WTC11 (cell line): Measurements from ENCODE around the gene MYO18A. TPM values are rescaled to one million over a fixed set of nuclear protein-coding genes. Genes with fewer than 3 reads are reported as not detected.

Source experiments
- ATAC-seq: fragments of 200-7000 bp; cut with Tn5 transposase; 2 replicates; pipeline ENCODE4 v1.10.0; 2021; ENCODE audit warnings: mild to moderate bottlenecking, moderate library complexity
- CTCF ChIA-PET: fragments of 300-600 bp; sonication (Branson Sonifier 250); formaldehyde crosslinking; loops from one replicate; lab custom pipeline; 2021; ENCODE audit warnings: antibody characterized with exemption; lab: Charles Lee
- POLR2A ChIA-PET: fragments of 350-600 bp; sonication (Branson Sonifier 250); formaldehyde crosslinking; loops from one replicate; lab custom pipeline; 2021; ENCODE audit warnings: antibody characterized with exemption; lab: Charles Lee
- DNase-seq: peaks from one replicate; pipeline ENCODE4 v3.0.0; 2021; ENCODE audit warnings: low spot score
- H3K27ac Mint-ChIP-seq: 2 replicates; pipeline ENCODE4 v1.8.0; 2021; ENCODE audit warnings: mixed read lengths
- H3K27me3 Mint-ChIP-seq: 2 replicates; pipeline ENCODE4 v1.8.0; 2021; ENCODE audit warnings: low read depth, mild to moderate bottlenecking, moderate library complexity, mixed read lengths
- H3K36me3 Mint-ChIP-seq: 2 replicates; pipeline ENCODE4 v1.8.0; 2021; ENCODE audit warnings: mixed read lengths
- H3K4me1 Mint-ChIP-seq: 2 replicates; pipeline ENCODE4 v1.8.0; 2022; ENCODE audit warnings: mixed read lengths
- H3K4me3 Mint-ChIP-seq: 2 replicates; pipeline ENCODE4 v1.8.0; 2021; ENCODE audit warnings: mild to moderate bottlenecking, moderate library complexity, mixed read lengths
- H3K9me3 Mint-ChIP-seq: 2 replicates; pipeline ENCODE4 v1.8.0; 2021; ENCODE audit warnings: mixed read lengths
- EMX1 ChIP-seq: fragments of 250-450 bp; sonication (Bioruptor Pico); IDR thresholded peaks from 2 replicates; pipeline ENCODE4 v1.8.0; 2021; ENCODE audit warnings: mild to moderate bottlenecking
- GRHL2 ChIP-seq: fragments of 250-450 bp; sonication (Bioruptor Pico); IDR thresholded peaks from 2 replicates; pipeline ENCODE4 v1.8.0; 2022; ENCODE audit warnings: mild to moderate bottlenecking, moderate library complexity; ENCODE audit not compliant: insufficient replicate concordance, severe bottlenecking
- IRF2 ChIP-seq: sonication (generic); formaldehyde crosslinking; IDR thresholded peaks from 2 replicates; pipeline ENCODE4 v1.8.0; 2022; ENCODE audit warnings: low read depth, missing genetic modification reagents, borderline replicate concordance
- NFE2L1 ChIP-seq: sonication (generic); formaldehyde crosslinking; IDR thresholded peaks from 2 replicates; pipeline ENCODE4 v1.8.1; 2023; ENCODE audit warnings: missing genetic modification reagents
- TP53 ChIP-seq: sonication (generic); formaldehyde crosslinking; IDR thresholded peaks from 2 replicates; pipeline ENCODE4 v1.8.1; 2023; ENCODE audit warnings: mild to moderate bottlenecking, missing genetic modification reagents
- ZNF263 ChIP-seq: sonication (generic); formaldehyde crosslinking; IDR thresholded peaks from 2 replicates; pipeline ENCODE4 v1.8.1; 2022; ENCODE audit warnings: low read depth, mild to moderate bottlenecking, moderate library complexity, missing genetic modification reagents
- total RNA-seq: library from RNA; stranded (reverse); gene quantifications from 3 replicates; pipeline ENCODE4 v1.2.3, GENCODE V29; 2021
- TF ChIP-seq, protein P1 (sequence below): sonication (generic); formaldehyde crosslinking; conservative IDR thresholded peaks from 2 replicates; pipeline ENCODE4 v1.8.1; 2023; ENCODE audit warnings: mild to moderate bottlenecking, low read depth, missing genetic modification reagents, moderate library complexity
- TF ChIP-seq, protein P2 (sequence below): fragments of 250-450 bp; sonication (Bioruptor Pico); IDR thresholded peaks from 2 replicates; pipeline ENCODE4 v1.9.0; 2021; ENCODE audit warnings: mild to moderate bottlenecking, borderline replicate concordance
- TF ChIP-seq, protein P3 (sequence below): sonication (generic); formaldehyde crosslinking; IDR thresholded peaks from 2 replicates; pipeline ENCODE4 v1.8.0; 2023; ENCODE audit warnings: mild to moderate bottlenecking, missing genetic modification reagents
- TF ChIP-seq, protein P4 (sequence below): sonication (generic); formaldehyde crosslinking; IDR thresholded peaks from 2 replicates; pipeline ENCODE4 v1.8.1; 2022; ENCODE audit warnings: mild to moderate bottlenecking, moderate library complexity, missing genetic modification reagents
- TF ChIP-seq, protein P5 (sequence below): sonication (generic); formaldehyde crosslinking; IDR thresholded peaks from 2 replicates; pipeline ENCODE4 v1.8.0; 2022; ENCODE audit warnings: mild to moderate bottlenecking, missing genetic modification reagents

Gene MYO18A
- total RNA-seq, 1 experiment from 2014 or later: 54.9 TPM

DNA sequence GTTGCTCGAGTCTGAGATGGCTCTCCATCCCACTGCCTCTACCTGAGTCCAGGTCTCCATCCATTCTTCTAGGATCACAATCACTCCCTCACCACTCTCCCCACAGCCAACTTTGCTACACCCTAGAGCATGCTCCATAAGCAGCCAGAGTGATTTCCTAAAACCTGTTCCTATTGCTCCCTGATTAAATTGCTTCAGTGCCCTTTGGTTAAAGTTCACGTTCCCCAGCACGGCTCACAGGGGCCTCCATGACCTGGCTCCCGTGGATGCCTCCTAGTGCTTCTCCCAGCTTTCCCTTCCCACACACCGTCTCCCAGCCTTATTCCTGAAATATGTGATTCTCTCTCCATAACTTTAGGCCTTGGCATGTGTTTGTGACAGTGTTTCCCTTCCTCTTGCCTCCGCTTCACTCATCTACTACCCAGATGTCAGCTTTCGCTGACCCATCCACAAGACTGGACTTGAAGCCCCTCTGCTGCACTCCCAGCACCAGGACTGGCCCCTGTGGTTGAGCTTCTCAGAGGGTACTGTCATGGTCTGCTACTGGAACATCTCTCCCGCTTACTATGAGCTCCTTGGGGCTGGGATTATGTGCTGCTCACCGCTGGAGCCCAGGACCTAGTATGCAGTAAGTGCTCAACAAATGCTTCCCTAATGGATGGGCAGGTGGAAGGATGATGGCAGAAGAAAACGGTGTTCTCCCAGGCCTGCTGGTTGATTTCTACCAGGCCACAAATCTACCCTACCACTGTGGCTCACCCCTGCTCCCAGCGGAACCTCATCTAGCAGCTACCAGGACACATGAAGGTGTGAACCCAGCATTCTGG, 17.9 kb downstream of the MYO18A start (continued):
- TF ChIP-seq, protein P1, sequence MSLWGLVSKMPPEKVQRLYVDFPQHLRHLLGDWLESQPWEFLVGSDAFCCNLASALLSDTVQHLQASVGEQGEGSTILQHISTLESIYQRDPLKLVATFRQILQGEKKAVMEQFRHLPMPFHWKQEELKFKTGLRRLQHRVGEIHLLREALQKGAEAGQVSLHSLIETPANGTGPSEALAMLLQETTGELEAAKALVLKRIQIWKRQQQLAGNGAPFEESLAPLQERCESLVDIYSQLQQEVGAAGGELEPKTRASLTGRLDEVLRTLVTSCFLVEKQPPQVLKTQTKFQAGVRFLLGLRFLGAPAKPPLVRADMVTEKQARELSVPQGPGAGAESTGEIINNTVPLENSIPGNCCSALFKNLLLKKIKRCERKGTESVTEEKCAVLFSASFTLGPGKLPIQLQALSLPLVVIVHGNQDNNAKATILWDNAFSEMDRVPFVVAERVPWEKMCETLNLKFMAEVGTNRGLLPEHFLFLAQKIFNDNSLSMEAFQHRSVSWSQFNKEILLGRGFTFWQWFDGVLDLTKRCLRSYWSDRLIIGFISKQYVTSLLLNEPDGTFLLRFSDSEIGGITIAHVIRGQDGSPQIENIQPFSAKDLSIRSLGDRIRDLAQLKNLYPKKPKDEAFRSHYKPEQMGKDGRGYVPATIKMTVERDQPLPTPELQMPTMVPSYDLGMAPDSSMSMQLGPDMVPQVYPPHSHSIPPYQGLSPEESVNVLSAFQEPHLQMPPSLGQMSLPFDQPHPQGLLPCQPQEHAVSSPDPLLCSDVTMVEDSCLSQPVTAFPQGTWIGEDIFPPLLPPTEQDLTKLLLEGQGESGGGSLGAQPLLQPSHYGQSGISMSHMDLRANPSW (CRISPR knock-in tag): no peak
- TF ChIP-seq IRF2: no peak
- TF ChIP-seq, protein P2, sequence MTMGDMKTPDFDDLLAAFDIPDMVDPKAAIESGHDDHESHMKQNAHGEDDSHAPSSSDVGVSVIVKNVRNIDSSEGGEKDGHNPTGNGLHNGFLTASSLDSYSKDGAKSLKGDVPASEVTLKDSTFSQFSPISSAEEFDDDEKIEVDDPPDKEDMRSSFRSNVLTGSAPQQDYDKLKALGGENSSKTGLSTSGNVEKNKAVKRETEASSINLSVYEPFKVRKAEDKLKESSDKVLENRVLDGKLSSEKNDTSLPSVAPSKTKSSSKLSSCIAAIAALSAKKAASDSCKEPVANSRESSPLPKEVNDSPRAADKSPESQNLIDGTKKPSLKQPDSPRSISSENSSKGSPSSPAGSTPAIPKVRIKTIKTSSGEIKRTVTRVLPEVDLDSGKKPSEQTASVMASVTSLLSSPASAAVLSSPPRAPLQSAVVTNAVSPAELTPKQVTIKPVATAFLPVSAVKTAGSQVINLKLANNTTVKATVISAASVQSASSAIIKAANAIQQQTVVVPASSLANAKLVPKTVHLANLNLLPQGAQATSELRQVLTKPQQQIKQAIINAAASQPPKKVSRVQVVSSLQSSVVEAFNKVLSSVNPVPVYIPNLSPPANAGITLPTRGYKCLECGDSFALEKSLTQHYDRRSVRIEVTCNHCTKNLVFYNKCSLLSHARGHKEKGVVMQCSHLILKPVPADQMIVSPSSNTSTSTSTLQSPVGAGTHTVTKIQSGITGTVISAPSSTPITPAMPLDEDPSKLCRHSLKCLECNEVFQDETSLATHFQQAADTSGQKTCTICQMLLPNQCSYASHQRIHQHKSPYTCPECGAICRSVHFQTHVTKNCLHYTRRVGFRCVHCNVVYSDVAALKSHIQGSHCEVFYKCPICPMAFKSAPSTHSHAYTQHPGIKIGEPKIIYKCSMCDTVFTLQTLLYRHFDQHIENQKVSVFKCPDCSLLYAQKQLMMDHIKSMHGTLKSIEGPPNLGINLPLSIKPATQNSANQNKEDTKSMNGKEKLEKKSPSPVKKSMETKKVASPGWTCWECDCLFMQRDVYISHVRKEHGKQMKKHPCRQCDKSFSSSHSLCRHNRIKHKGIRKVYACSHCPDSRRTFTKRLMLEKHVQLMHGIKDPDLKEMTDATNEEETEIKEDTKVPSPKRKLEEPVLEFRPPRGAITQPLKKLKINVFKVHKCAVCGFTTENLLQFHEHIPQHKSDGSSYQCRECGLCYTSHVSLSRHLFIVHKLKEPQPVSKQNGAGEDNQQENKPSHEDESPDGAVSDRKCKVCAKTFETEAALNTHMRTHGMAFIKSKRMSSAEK: no peak
- TF ChIP-seq EMX1 (CRISPR knock-in tag): no peak

DNA sequence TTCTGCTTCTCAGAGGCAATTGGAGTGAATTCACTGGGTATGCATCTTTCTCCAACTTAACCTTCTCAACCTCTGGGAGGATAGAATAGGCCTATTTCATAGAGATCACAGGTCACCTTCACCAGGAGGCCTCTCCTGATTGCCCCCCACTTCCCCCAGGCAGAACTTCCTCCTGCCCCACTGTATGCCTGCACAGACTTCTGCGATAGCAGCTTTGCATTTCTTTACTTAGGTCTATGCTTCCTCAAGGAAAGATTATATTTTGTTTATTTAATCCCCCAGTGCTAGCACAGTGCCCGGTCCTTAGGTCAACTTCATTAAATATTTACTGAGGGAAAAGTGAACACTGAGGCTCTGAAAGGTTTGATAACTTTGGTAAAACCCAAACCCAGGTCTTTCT, 19.9 kb downstream of the MYO18A start:
- POLR2A ChIA-PET: no interaction called here
- H3K9me3 Mint-ChIP-seq: no peaks in the 10 kb centered on the region

More for the DNA sequence above, 19.9 kb downstream of the MYO18A start:
- Mint-ChIP-seq H3K4me3 (no peak overlapping the region), H3K27me3 (no peaks in the 10 kb centered on the region), H3K27ac (no peak overlapping the region), H3K4me1 (peaks cover 20% of the 10 kb centered on the region), H3K36me3 (peaks cover 8% of the 10 kb centered on the region; the same call in 1 of the 2 replicates)
- TF ChIP-seq, protein P3, sequence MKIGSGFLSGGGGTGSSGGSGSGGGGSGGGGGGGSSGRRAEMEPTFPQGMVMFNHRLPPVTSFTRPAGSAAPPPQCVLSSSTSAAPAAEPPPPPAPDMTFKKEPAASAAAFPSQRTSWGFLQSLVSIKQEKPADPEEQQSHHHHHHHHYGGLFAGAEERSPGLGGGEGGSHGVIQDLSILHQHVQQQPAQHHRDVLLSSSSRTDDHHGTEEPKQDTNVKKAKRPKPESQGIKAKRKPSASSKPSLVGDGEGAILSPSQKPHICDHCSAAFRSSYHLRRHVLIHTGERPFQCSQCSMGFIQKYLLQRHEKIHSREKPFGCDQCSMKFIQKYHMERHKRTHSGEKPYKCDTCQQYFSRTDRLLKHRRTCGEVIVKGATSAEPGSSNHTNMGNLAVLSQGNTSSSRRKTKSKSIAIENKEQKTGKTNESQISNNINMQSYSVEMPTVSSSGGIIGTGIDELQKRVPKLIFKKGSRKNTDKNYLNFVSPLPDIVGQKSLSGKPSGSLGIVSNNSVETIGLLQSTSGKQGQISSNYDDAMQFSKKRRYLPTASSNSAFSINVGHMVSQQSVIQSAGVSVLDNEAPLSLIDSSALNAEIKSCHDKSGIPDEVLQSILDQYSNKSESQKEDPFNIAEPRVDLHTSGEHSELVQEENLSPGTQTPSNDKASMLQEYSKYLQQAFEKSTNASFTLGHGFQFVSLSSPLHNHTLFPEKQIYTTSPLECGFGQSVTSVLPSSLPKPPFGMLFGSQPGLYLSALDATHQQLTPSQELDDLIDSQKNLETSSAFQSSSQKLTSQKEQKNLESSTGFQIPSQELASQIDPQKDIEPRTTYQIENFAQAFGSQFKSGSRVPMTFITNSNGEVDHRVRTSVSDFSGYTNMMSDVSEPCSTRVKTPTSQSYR (CRISPR knock-in tag): no peak
- TF ChIP-seq IRF2: no peak
- no peak for TF ChIP-seq TP53
- no peak for TF ChIP-seq NFE2L1 (CRISPR knock-in tag)
- TF ChIP-seq, protein P4, sequence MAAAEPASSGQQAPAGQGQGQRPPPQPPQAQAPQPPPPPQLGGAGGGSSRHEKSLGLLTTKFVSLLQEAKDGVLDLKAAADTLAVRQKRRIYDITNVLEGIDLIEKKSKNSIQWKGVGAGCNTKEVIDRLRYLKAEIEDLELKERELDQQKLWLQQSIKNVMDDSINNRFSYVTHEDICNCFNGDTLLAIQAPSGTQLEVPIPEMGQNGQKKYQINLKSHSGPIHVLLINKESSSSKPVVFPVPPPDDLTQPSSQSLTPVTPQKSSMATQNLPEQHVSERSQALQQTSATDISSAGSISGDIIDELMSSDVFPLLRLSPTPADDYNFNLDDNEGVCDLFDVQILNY: no peak
- TF ChIP-seq GRHL2 (CRISPR knock-in tag): no peak
- TF ChIP-seq ZNF263: no peak
- TF ChIP-seq, protein P5, sequence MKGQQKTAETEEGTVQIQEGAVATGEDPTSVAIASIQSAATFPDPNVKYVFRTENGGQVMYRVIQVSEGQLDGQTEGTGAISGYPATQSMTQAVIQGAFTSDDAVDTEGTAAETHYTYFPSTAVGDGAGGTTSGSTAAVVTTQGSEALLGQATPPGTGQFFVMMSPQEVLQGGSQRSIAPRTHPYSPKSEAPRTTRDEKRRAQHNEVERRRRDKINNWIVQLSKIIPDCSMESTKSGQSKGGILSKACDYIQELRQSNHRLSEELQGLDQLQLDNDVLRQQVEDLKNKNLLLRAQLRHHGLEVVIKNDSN (CRISPR knock-in tag): no peak
- CTCF ChIA-PET: interaction anchor here (1.1 to 5.2 kb wide), 3 partner anchors 12 to 36 kb away, joined by 6 to 26 read pairs (median 19); partner anchors contain the start of gene MYO18A
- ATAC-seq: no peak
- no peak for DNase-seq
